Activated T-cell treated with anti-CD3 and anti-CD28 coated beads, Interleukin-2, amount 50 U/mL, for 1 hour (primary cell): Measurements from ENCODE around the gene ABHD15.

Experiments
- DNase-seq: peaks from one replicate; pipeline ENCODE4 v3.0.0-alpha.2; 2020

The ABHD15 gene

GRCh38 chr17:29581583-29582253 is 14.9 kb upstream of the ABHD15 start:
- DNase-seq = no peak

GRCh38 chr17:29579866-29580771 is 13.3 kb upstream of the ABHD15 start:
- peak; percentile 92 for DNase-seq

GRCh38 chr17:29578626-29579485 is 12.0 kb upstream of the ABHD15 start:
- DNase-seq = no peak

- no peak for DNase-seq
Measured at GRCh38 chr17:29577385-29578211, 10.8 kb upstream of the ABHD15 start.

GRCh38 chr17:29577001-29577370 is 10.1 kb upstream of the ABHD15 start:
- no peak for DNase-seq

GRCh38 chr17:29576214-29577000 is 9.6 kb upstream of the ABHD15 start:
- no peak for DNase-seq

GRCh38 chr17:29575511-29576213 is 8.8 kb upstream of the ABHD15 start:
- DNase-seq = peak; percentile 13

GRCh38 chr17:29574732-29575510 is 8.1 kb upstream of the ABHD15 start:
- DNase-seq = no peak

GRCh38 chr17:29573871-29574731 is 7.3 kb upstream of the ABHD15 start:
- DNase-seq = peak; percentile 14

- no peak for DNase-seq
Measured at GRCh38 chr17:29573558-29573869, 6.7 kb upstream of the ABHD15 start.

GRCh38 chr17:29572691-29573557 is 6.1 kb upstream of the ABHD15 start:
- DNase-seq = peak; percentile 74

- peak; percentile 20 for DNase-seq
Measured at GRCh38 chr17:29571883-29572681, 5.2 kb upstream of the ABHD15 start.

- DNase-seq = no peak
Measured at GRCh38 chr17:29571486-29571882, 4.6 kb upstream of the ABHD15 start.

- no peak for DNase-seq
Measured at GRCh38 chr17:29570521-29570920, 3.7 kb upstream of the ABHD15 start.

- peak; percentile 28 for DNase-seq
Measured at GRCh38 chr17:29569245-29569950, 2.6 kb upstream of the ABHD15 start.
